GM23338 (cell line): ENCODE results near the gene TGFBR3. TPM values are rescaled to one million over a fixed set of nuclear protein-coding genes. Genes with fewer than 3 reads are reported as not detected.

ENCODE experiments used
- ATAC-seq: fragments of 200-7000 bp; cut with Tn5 transposase; 3 replicates; pipeline ENCODE4 v1.9.1; 2020
- DNase-seq: peaks from one replicate; pipeline ENCODE4 v3.0.0-alpha.2; 2015; ENCODE audit warnings: low spot score
- H2AFZ ChIP-seq: fragments of 200-600 bp; sonication (generic); 2 replicates; pipeline ENCODE4 v1.8.0; 2016; ENCODE audit warnings: antibody characterized with exemption, mild to moderate bottlenecking, moderate library complexity
- H3F3A ChIP-seq: fragments of 200-600 bp; sonication (generic); replicated peaks from 2 replicates; pipeline ENCODE4 v1.8.0; 2017; ENCODE audit warnings: antibody characterized with exemption, mixed run types, low read depth
- H3K27ac ChIP-seq: fragments of 200-600 bp; sonication (generic); 2 replicates; pipeline ENCODE4 v1.6.1; 2016; ENCODE audit warnings: low read depth
- H3K27me3 ChIP-seq: fragments of 200-600 bp; sonication (generic); 2 replicates; pipeline ENCODE4 v1.8.0; 2016; ENCODE audit warnings: mild to moderate bottlenecking, mixed run types, moderate library complexity; ENCODE audit not compliant: insufficient read depth
- H3K36me3 ChIP-seq: fragments of 200-600 bp; sonication (generic); 2 replicates; pipeline ENCODE4 v1.8.0; 2016; ENCODE audit warnings: mild to moderate bottlenecking; ENCODE audit not compliant: insufficient read depth
- H3K4me1 ChIP-seq: fragments of 200-600 bp; sonication (generic); 2 replicates; pipeline ENCODE4 v1.8.0; 2016; ENCODE audit warnings: mild to moderate bottlenecking, moderate library complexity; ENCODE audit not compliant: insufficient read depth
- H3K4me2 ChIP-seq: fragments of 200-600 bp; sonication (generic); 2 replicates; pipeline ENCODE4 v1.7.1; 2017; ENCODE audit warnings: mixed run types
- H3K4me3 ChIP-seq: fragments of 200-600 bp; sonication (generic); 2 replicates; pipeline ENCODE4 v1.6.1; 2016; ENCODE audit warnings: mixed run types
- H3K79me2 ChIP-seq: fragments of 200-600 bp; sonication (generic); replicated peaks from 2 replicates; pipeline ENCODE4 v1.8.0; 2017; ENCODE audit warnings: mild to moderate bottlenecking; ENCODE audit not compliant: insufficient read depth
- H3K9me2 ChIP-seq: fragments of 200-600 bp; sonication (generic); 2 replicates; pipeline ENCODE4 v1.8.0; 2017; ENCODE audit not compliant: insufficient read depth
- H4K20me1 ChIP-seq: fragments of 200-600 bp; sonication (generic); replicated peaks from 2 replicates; pipeline ENCODE4 v1.8.0; 2017; ENCODE audit warnings: mild to moderate bottlenecking; ENCODE audit not compliant: insufficient read depth
- H3K27ac Mint-ChIP-seq: 2 replicates; pipeline ENCODE4 v1.8.0; 2020; ENCODE audit warnings: inconsistent platforms, mild to moderate bottlenecking, moderate library complexity, mixed read lengths
- H3K27me3 Mint-ChIP-seq: 3 replicates; pipeline ENCODE4 v1.8.0; 2022; ENCODE audit warnings: low read depth, mild to moderate bottlenecking, moderate library complexity, mixed read lengths, inconsistent platforms; ENCODE audit not compliant: insufficient read depth, poor library complexity
- H3K36me3 Mint-ChIP-seq: 3 replicates; pipeline ENCODE4 v1.8.0; 2021; ENCODE audit warnings: low read depth, mild to moderate bottlenecking, inconsistent platforms, moderate library complexity, mixed read lengths
- H3K4me1 Mint-ChIP-seq: 3 replicates; pipeline ENCODE4 v1.8.0; 2020; ENCODE audit warnings: mild to moderate bottlenecking, inconsistent platforms, mixed read lengths
- H3K4me3 Mint-ChIP-seq: 3 replicates; pipeline ENCODE4 v1.8.0; 2021; ENCODE audit warnings: moderate library complexity, mild to moderate bottlenecking, inconsistent platforms, mixed read lengths
- H3K9me3 Mint-ChIP-seq: 3 replicates; pipeline ENCODE4 v1.8.0; 2020; ENCODE audit warnings: moderate library complexity, mild to moderate bottlenecking, inconsistent platforms, mixed read lengths
- CREB1 ChIP-seq: fragments of 250-450 bp; sonication (Bioruptor Pico); IDR thresholded peaks from 2 replicates; pipeline ENCODE4 v1.5.0; 2020; ENCODE audit warnings: low read depth, mild to moderate bottlenecking, moderate library complexity
- EZH2phosphoT487 ChIP-seq: fragments of 200-600 bp; sonication (generic); IDR thresholded peaks from one replicate; pipeline ENCODE4 v1.8.1; 2018; ENCODE audit warnings: antibody characterized with exemption; ENCODE audit not compliant: unreplicated experiment
- JUNB ChIP-seq: IDR thresholded peaks from one replicate; pipeline ENCODE4 v1.6.1; 2016; ENCODE audit warnings: antibody characterized with exemption; ENCODE audit not compliant: unreplicated experiment
- NANOG ChIP-seq: IDR thresholded peaks from 2 replicates; pipeline ENCODE4 v1.6.1; 2016; ENCODE audit warnings: antibody characterized with exemption, borderline replicate concordance
- POLR2AphosphoS5 ChIP-seq: IDR thresholded peaks from 2 replicates; pipeline ENCODE4 v1.6.1; 2016; ENCODE audit warnings: antibody characterized with exemption, low read depth
- STAT1 ChIP-seq: IDR thresholded peaks from one replicate; pipeline ENCODE4 v1.6.1; 2016; ENCODE audit warnings: antibody characterized with exemption; ENCODE audit not compliant: unreplicated experiment
- ZNF331 ChIP-seq: fragments of 250-450 bp; sonication (Bioruptor Pico); IDR thresholded peaks from 2 replicates; pipeline ENCODE4 v1.5.0; 2020; ENCODE audit warnings: low read depth, mild to moderate bottlenecking, moderate library complexity
- polyA plus RNA-seq: library from polyadenylated mRNA; unstranded; fragments of >200 nt; fragmentation: Nextera tagmentation; extraction: Ambion mirVana; gene quantifications from 2 replicates; pipeline ENCODE4 v1.2.1, GENCODE V29; 2016
- total RNA-seq: library from RNA; depleted of rRNA; stranded (reverse); fragments of >200 nt; shearing (Covaris generic); gene quantifications from 2 replicates; pipeline ENCODE4 v1.2.3, GENCODE V29; 2014
- TF ChIP-seq, protein P1 (sequence below), 2 experiments: fragments of 200-600 bp in 1 of 2; sonication (generic) in 1 of 2; conservative IDR thresholded peaks; 2 replicates each; pipeline versions ENCODE4 v1.5.1 to v1.6.1; 2016 to 2017; ENCODE audit warnings: antibody characterized with exemption in 2 of 2, low read depth in 2 of 2, mild to moderate bottlenecking in 2 of 2, moderate library complexity in 1 of 2
- TF ChIP-seq, protein P2 (sequence below): IDR thresholded peaks from one replicate; pipeline ENCODE4 v1.6.1; 2018; ENCODE audit warnings: antibody characterized with exemption; ENCODE audit not compliant: unreplicated experiment
- TF ChIP-seq, protein P3 (sequence below): IDR thresholded peaks from 2 replicates; pipeline ENCODE4 v1.6.1; 2016; ENCODE audit warnings: antibody characterized with exemption

TGFBR3 gene
- total and polyA plus RNA-seq, 2 experiments from 2014 or later: 1.7 to 2.9 TPM

DNA sequence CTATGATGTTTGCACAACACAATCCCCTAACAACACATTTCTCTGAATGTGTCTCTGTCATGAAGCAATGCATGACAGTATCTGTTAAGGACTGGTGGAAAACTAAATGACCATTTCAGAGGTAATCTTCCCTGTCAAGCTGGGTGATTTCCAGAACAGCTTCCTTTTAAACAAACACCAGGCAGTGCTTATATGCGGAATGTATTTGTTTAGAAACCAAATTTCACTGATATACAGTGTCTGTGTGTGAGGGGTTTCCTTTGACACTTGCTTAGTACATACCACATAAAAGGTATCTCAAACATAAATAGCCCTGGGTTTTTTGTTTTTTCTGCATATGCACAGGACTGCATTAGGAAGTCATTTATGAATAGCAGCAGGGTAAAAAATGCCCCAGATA lies 95.6 kb downstream of the TGFBR3 start (continued):
- TF ChIP-seq, protein P1, sequence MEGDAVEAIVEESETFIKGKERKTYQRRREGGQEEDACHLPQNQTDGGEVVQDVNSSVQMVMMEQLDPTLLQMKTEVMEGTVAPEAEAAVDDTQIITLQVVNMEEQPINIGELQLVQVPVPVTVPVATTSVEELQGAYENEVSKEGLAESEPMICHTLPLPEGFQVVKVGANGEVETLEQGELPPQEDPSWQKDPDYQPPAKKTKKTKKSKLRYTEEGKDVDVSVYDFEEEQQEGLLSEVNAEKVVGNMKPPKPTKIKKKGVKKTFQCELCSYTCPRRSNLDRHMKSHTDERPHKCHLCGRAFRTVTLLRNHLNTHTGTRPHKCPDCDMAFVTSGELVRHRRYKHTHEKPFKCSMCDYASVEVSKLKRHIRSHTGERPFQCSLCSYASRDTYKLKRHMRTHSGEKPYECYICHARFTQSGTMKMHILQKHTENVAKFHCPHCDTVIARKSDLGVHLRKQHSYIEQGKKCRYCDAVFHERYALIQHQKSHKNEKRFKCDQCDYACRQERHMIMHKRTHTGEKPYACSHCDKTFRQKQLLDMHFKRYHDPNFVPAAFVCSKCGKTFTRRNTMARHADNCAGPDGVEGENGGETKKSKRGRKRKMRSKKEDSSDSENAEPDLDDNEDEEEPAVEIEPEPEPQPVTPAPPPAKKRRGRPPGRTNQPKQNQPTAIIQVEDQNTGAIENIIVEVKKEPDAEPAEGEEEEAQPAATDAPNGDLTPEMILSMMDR (conservative IDR thresholded peaks at IDR 0.05; ENCODE audit: low read depth in 2 of 2): no peak
- TF ChIP-seq ZNF331 (CRISPR knock-in tag) (no peak), POLR2AphosphoS5 (no peak)
- TF ChIP-seq, protein P2, sequence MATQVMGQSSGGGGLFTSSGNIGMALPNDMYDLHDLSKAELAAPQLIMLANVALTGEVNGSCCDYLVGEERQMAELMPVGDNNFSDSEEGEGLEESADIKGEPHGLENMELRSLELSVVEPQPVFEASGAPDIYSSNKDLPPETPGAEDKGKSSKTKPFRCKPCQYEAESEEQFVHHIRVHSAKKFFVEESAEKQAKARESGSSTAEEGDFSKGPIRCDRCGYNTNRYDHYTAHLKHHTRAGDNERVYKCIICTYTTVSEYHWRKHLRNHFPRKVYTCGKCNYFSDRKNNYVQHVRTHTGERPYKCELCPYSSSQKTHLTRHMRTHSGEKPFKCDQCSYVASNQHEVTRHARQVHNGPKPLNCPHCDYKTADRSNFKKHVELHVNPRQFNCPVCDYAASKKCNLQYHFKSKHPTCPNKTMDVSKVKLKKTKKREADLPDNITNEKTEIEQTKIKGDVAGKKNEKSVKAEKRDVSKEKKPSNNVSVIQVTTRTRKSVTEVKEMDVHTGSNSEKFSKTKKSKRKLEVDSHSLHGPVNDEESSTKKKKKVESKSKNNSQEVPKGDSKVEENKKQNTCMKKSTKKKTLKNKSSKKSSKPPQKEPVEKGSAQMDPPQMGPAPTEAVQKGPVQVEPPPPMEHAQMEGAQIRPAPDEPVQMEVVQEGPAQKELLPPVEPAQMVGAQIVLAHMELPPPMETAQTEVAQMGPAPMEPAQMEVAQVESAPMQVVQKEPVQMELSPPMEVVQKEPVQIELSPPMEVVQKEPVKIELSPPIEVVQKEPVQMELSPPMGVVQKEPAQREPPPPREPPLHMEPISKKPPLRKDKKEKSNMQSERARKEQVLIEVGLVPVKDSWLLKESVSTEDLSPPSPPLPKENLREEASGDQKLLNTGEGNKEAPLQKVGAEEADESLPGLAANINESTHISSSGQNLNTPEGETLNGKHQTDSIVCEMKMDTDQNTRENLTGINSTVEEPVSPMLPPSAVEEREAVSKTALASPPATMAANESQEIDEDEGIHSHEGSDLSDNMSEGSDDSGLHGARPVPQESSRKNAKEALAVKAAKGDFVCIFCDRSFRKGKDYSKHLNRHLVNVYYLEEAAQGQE: no peak

DNA sequence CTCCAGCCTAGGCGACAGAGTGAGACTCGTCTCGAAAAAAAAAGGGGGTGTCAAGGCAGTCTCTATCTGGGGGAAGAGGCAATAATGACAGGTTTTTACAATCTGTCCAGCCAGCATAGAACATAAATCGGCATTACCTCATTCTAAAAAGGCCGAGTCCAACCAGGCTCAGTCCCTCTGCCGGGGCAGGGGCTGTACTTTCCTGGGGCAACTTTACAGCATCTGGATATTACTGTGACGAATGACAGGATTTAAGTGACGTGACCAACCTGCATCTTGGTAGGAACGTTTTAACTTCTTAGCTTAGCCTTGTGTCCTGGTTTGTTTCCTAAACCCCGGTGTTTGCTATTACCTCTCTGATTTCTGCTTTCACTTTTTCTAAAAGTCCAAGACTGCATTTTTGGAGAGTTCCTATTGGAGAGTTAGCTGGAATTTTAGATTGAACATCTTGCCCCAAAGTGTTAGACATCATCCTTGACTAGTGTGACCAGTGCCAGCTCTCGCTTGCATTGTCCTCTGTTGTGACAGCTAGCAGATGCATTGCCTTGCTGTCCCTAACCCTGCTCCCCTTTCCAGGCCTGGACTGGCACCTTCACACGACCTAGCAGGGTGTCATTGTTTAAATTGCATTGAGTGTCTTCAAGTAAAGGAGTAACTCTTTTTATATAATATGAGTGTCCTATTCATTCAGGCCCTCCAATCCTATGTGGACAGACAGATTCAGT lies 96.5 kb downstream of the TGFBR3 start:
- ATAC-seq: no peak
- no peak for DNase-seq
- H3K36me3 ChIP-seq: no peaks in the 10 kb centered on the region
- H3K4me1 Mint-ChIP-seq: peaks cover 35% of the 10 kb centered on the region
- H3K4me2 ChIP-seq: no peak overlapping the region
- peaks cover 1% of the 10 kb centered on the region; the same call in 2 of the 3 replicates for H3K36me3 Mint-ChIP-seq
- H3K4me3 ChIP-seq: no peak overlapping the region
- peaks cover 3% of the 10 kb centered on the region for H3K27me3 Mint-ChIP-seq
- H3K9me3 Mint-ChIP-seq: 0 out of 3 replicates have a peak, but pooled peaks cover under 1% of the 10 kb centered on the region
- H2AFZ ChIP-seq: no peak overlapping the region
- no peaks in the 10 kb centered on the region for H3K27me3 ChIP-seq
- H3K4me1 ChIP-seq: peaks cover 25% of the 10 kb centered on the region
- no peaks in the 10 kb centered on the region for H3F3A ChIP-seq
- no peaks in the 10 kb centered on the region for H3K9me2 ChIP-seq
- no peak overlapping the region; the same call in 1 of the 2 replicates for H3K27ac Mint-ChIP-seq
- TF ChIP-seq, protein P2: no peak
- TF ChIP-seq JUNB (no peak), NANOG (no peak), STAT1 (no peak), CREB1 (CRISPR knock-in tag) (no peak), EZH2phosphoT487 (no peak)
- TF ChIP-seq, protein P3, sequence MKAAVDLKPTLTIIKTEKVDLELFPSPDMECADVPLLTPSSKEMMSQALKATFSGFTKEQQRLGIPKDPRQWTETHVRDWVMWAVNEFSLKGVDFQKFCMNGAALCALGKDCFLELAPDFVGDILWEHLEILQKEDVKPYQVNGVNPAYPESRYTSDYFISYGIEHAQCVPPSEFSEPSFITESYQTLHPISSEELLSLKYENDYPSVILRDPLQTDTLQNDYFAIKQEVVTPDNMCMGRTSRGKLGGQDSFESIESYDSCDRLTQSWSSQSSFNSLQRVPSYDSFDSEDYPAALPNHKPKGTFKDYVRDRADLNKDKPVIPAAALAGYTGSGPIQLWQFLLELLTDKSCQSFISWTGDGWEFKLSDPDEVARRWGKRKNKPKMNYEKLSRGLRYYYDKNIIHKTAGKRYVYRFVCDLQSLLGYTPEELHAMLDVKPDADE: no peak
- H4K20me1 ChIP-seq: no peaks in the 10 kb centered on the region
- no peak overlapping the region for H3K27ac ChIP-seq
- H3K4me3 Mint-ChIP-seq: no peak overlapping the region
- no peaks in the 10 kb centered on the region for H3K79me2 ChIP-seq
